ENCODE data around the gene FRMD5. TPM values are rescaled to one million over a fixed set of nuclear protein-coding genes. Genes with fewer than 3 reads are reported as not detected.

The FRMD5 gene
- total and polyA plus RNA-seq, 2 experiments from 2014 or later: 5.9 to 10.1 TPM

- TF ChIP-seq ZNF462 (CRISPR knock-in tag; IDR thresholded peaks at IDR 0.05) (no peak), ZNF331 (CRISPR knock-in tag; IDR thresholded peaks at IDR 0.05; ENCODE audit: low read depth) (no peak), EZH2 (IDR thresholded peaks at IDR 0.05; ENCODE audit: low read depth, unreplicated experiment) (no peak), CTCF (conservative IDR thresholded peaks at IDR 0.05; ENCODE audit: low read depth in 2 of 2) (no peak), ETS1 (IDR thresholded peaks at IDR 0.05) (no peak)
These were observed 100.3 kb downstream of the FRMD5 start (continued) for GRCh38 chr15:44094781-44095180.

- no peaks in the 10 kb centered on the region for H3K27me3 ChIP-seq (ENCODE audit: insufficient read depth)
- DNase-seq (ENCODE audit: low spot score) (no peak), ATAC-seq (no peak)
- Mint-ChIP-seq H3K9me3 (no peaks in the 10 kb centered on the region), H3K27me3 (ENCODE audit: insufficient read depth, low read depth, poor library complexity) (no peaks in the 10 kb centered on the region), H3K4me3 (no peak overlapping the region), H3K36me3 (ENCODE audit: low read depth) (no peaks in the 10 kb centered on the region), H3K4me1 (no peaks in the 10 kb centered on the region), H3K27ac (no peak overlapping the region)
- H3K27ac ChIP-seq (ENCODE audit: low read depth): no peak overlapping the region
- TF ChIP-seq EZH2 (IDR thresholded peaks at IDR 0.05; ENCODE audit: low read depth, unreplicated experiment): no peak
- TF ChIP-seq ZNF331 (CRISPR knock-in tag; IDR thresholded peaks at IDR 0.05; ENCODE audit: low read depth): no peak
- TF ChIP-seq NANOG (IDR thresholded peaks at IDR 0.05; ENCODE audit: borderline replicate concordance): no peak
- TF ChIP-seq EZH2phosphoT487 (IDR thresholded peaks at IDR 0.05; ENCODE audit: unreplicated experiment): no peak
- H2AFZ ChIP-seq: no peak overlapping the region
- H3K9me2 ChIP-seq (ENCODE audit: insufficient read depth): no peaks in the 10 kb centered on the region
- H4K20me1 ChIP-seq (replicated peaks; ENCODE audit: insufficient read depth): 0 out of 2 replicates have a peak, but pooled peaks cover 5% of the 10 kb centered on the region
- H3F3A ChIP-seq (replicated peaks; ENCODE audit: low read depth): no peaks in the 10 kb centered on the region
- H3K4me3 ChIP-seq: no peak overlapping the region
- H3K4me1 ChIP-seq (ENCODE audit: insufficient read depth): no peaks in the 10 kb centered on the region
- H3K4me2 ChIP-seq: no peak overlapping the region
- no peaks in the 10 kb centered on the region for H3K79me2 ChIP-seq (replicated peaks; ENCODE audit: insufficient read depth)
- H3K36me3 ChIP-seq (ENCODE audit: insufficient read depth): no peaks in the 10 kb centered on the region
These were observed 101.2 kb downstream of the FRMD5 start for GRCh38 chr15:44093836-44094235.

All from GM23338 (cell line).